H9 (cell line): ENCODE results near the gene TMEM87A. TPM values are rescaled to one million over a fixed set of nuclear protein-coding genes. Genes with fewer than 3 reads are reported as not detected.
A peak's percentile ranks its signal among the peaks of the same experiment; 100 is the strongest.

ENCODE experiments used
- DNase-seq: peaks from one replicate; pipeline ENCODE4 v3.0.0-alpha.2; 2017
- H2AFZ ChIP-seq: one replicate; pipeline ENCODE4 v1.6.1; 2013; ENCODE audit warnings: mild to moderate bottlenecking, low read length, control low read depth, moderate library complexity
- H2AK5ac ChIP-seq: 2 replicates; pipeline ENCODE4 v1.6.1; 2013; ENCODE audit warnings: low read length, control low read depth, mixed read lengths; ENCODE audit not compliant: insufficient read length
- H2BK120ac ChIP-seq: one replicate; pipeline ENCODE4 v1.6.1; 2013; ENCODE audit warnings: low read depth, mild to moderate bottlenecking, low read length, control low read depth, inconsistent platforms; ENCODE audit not compliant: poor library complexity, severe bottlenecking
- H2BK12ac ChIP-seq: 2 replicates; pipeline ENCODE4 v1.6.1; 2013; ENCODE audit warnings: low read length, control low read depth, mixed read lengths, low read depth; ENCODE audit not compliant: insufficient read length
- H2BK15ac ChIP-seq: 2 replicates; pipeline ENCODE4 v1.6.1; 2013; ENCODE audit warnings: low read depth, low read length, control low read depth
- H2BK20ac ChIP-seq: one replicate; pipeline ENCODE4 v1.6.1; 2013; ENCODE audit warnings: low read depth, mild to moderate bottlenecking, low read length, control low read depth, inconsistent platforms; ENCODE audit not compliant: poor library complexity, severe bottlenecking
- H2BK5ac ChIP-seq: 2 replicates; pipeline ENCODE4 v1.6.1; 2013; ENCODE audit warnings: low read length, control low read depth, mixed read lengths; ENCODE audit not compliant: insufficient read length
- H3K14ac ChIP-seq: 2 replicates; pipeline ENCODE4 v1.6.1; 2013; ENCODE audit warnings: low read length, control low read depth; ENCODE audit not compliant: insufficient read depth
- H3K18ac ChIP-seq: 2 replicates; pipeline ENCODE4 v1.6.1; 2013; ENCODE audit warnings: low read depth, mild to moderate bottlenecking, mixed read lengths, low read length, control low read depth; ENCODE audit not compliant: insufficient read length
- H3K23ac ChIP-seq: 2 replicates; pipeline ENCODE4 v1.6.1; 2013; ENCODE audit warnings: low read length, control low read depth, mixed read lengths, low read depth; ENCODE audit not compliant: insufficient read length
- H3K23me2 ChIP-seq: 2 replicates; pipeline ENCODE4 v1.6.1; 2013; ENCODE audit warnings: low read depth, mild to moderate bottlenecking, mixed read lengths, low read length, control low read depth; ENCODE audit not compliant: insufficient read length, poor library complexity, severe bottlenecking
- H3K27ac ChIP-seq: 2 replicates; pipeline ENCODE4 v1.5.1; 2013; ENCODE audit warnings: low read length, control low read depth, mixed read lengths, low read depth; ENCODE audit not compliant: insufficient read length
- H3K27me3 ChIP-seq: 2 replicates; pipeline ENCODE4 v1.6.1; 2013; ENCODE audit warnings: low read length, control low read depth, inconsistent platforms; ENCODE audit not compliant: insufficient read depth
- H3K4ac ChIP-seq: 2 replicates; pipeline ENCODE4 v1.6.1; 2013; ENCODE audit warnings: low read depth, mild to moderate bottlenecking, control low read depth, inconsistent platforms, low read length, moderate library complexity
- H3K4me1 ChIP-seq: 2 replicates; pipeline ENCODE4 v1.6.1; 2013; ENCODE audit warnings: low read length, control low read depth, inconsistent platforms; ENCODE audit not compliant: insufficient read depth
- H3K4me2 ChIP-seq: 2 replicates; pipeline ENCODE4 v1.6.1; 2013; ENCODE audit warnings: low read length, control low read depth, mixed read lengths; ENCODE audit not compliant: insufficient read length, insufficient read depth
- H3K56ac ChIP-seq: 2 replicates; pipeline ENCODE4 v1.6.1; 2013; ENCODE audit warnings: low read depth, mild to moderate bottlenecking, mixed read lengths, low read length, control low read depth; ENCODE audit not compliant: insufficient read length
- H3K79me1 ChIP-seq: 2 replicates; pipeline ENCODE4 v1.6.1; 2013; ENCODE audit warnings: low read depth, mild to moderate bottlenecking, moderate library complexity, low read length, control low read depth, inconsistent platforms; ENCODE audit not compliant: insufficient read depth, poor library complexity, severe bottlenecking
- H3K79me2 ChIP-seq: 2 replicates; pipeline ENCODE4 v1.6.1; 2013; ENCODE audit warnings: low read length, control low read depth, inconsistent platforms; ENCODE audit not compliant: insufficient read depth
- H3K9ac ChIP-seq: 2 replicates; pipeline ENCODE4 v1.6.1; 2013; ENCODE audit warnings: low read length, control low read depth, mixed read lengths; ENCODE audit not compliant: insufficient read length; ENCODE audit errors: extremely low read depth
- H3K9me3 ChIP-seq: one replicate; pipeline ENCODE4 v1.6.1; 2013; ENCODE audit warnings: low read depth, low read length, inconsistent platforms; ENCODE audit not compliant: control insufficient read depth
- H3T11ph ChIP-seq: one replicate; pipeline ENCODE4 v1.6.1; 2013; ENCODE audit warnings: mild to moderate bottlenecking, low read length, control low read depth, inconsistent platforms
- H4K20me1 ChIP-seq: one replicate; pipeline ENCODE4 v1.6.1; 2013; ENCODE audit not compliant: control insufficient read depth, insufficient read length, insufficient read depth
- H4K5ac ChIP-seq: 2 replicates; pipeline ENCODE4 v1.6.1; 2013; ENCODE audit warnings: low read depth, mild to moderate bottlenecking, mixed read lengths, low read length, control low read depth; ENCODE audit not compliant: insufficient read length
- H4K8ac ChIP-seq: replicated peaks from 2 replicates; pipeline ENCODE4 v1.6.1; 2013; ENCODE audit warnings: low read length, control low read depth, mixed read lengths, low read depth; ENCODE audit not compliant: insufficient read length
- H4K91ac ChIP-seq: 2 replicates; pipeline ENCODE4 v1.6.1; 2013; ENCODE audit warnings: low read depth, mild to moderate bottlenecking, moderate library complexity, mixed read lengths, low read length, control low read depth; ENCODE audit not compliant: insufficient read length
- H3K27ac Mint-ChIP-seq, 3 experiments: 2 replicates in 2 of 3; 3 replicates in 1 of 3; pipeline ENCODE4 v1.8.0; 2020 to 2021; ENCODE audit warnings: mixed read lengths in 3 of 3, mild to moderate bottlenecking in 1 of 3, moderate library complexity in 1 of 3
- H3K27me3 Mint-ChIP-seq: 2 replicates; pipeline ENCODE4 v1.8.0; 2021; ENCODE audit warnings: low read depth, mild to moderate bottlenecking, moderate library complexity, mixed read lengths
- H3K36me3 Mint-ChIP-seq, 3 experiments: 2 replicates in 2 of 3; 3 replicates in 1 of 3; pipeline ENCODE4 v1.8.0; 2020 to 2021; ENCODE audit warnings: low read depth in 3 of 3, mixed read lengths in 3 of 3; ENCODE audit not compliant: insufficient read depth in 1 of 3
- H3K4me1 Mint-ChIP-seq, 2 experiments: 2 replicates each; pipeline ENCODE4 v1.8.0; 2020; ENCODE audit warnings: mixed read lengths in 2 of 2
- H3K4me3 Mint-ChIP-seq, 2 experiments: 2 replicates in 1 of 2; 3 replicates in 1 of 2; pipeline ENCODE4 v1.8.0; 2020 to 2021; ENCODE audit warnings: mild to moderate bottlenecking in 2 of 2, mixed read lengths in 2 of 2, moderate library complexity in 1 of 2
- H3K9me3 Mint-ChIP-seq, 2 experiments: 2 replicates in 1 of 2; 3 replicates in 1 of 2; pipeline ENCODE4 v1.8.0; 2020; ENCODE audit warnings: mild to moderate bottlenecking in 2 of 2, mixed read lengths in 2 of 2, moderate library complexity in 1 of 2
- CTCF ChIP-seq: fragments of 200-600 bp; sonication (generic); conservative IDR thresholded peaks from 3 replicates; pipeline ENCODE4 v1.8.0; 2021; ENCODE audit warnings: antibody characterized with exemption, mild to moderate bottlenecking
- WGBS: extraction: QIAGEN DNeasy Blood & Tissue Kit; methylation state at CpG from one replicate; pipeline ENCODE4 v1.1.7; 2013; ENCODE audit warnings: missing lambda C conversion rate, low lambda C conversion rate, mixed read lengths; ENCODE audit not compliant: insufficient read length; ENCODE audit errors: extremely low coverage; 5-methylcytosine and 5-hydroxymethylcytosine counted together
- total RNA-seq: library from RNA; stranded (reverse); gene quantifications from 2 replicates; pipeline ENCODE4 v1.2.1, GENCODE V29; 2021

TMEM87A gene
- total RNA-seq, 1 experiment from 2014 or later, result 46.7 TPM

DNA sequence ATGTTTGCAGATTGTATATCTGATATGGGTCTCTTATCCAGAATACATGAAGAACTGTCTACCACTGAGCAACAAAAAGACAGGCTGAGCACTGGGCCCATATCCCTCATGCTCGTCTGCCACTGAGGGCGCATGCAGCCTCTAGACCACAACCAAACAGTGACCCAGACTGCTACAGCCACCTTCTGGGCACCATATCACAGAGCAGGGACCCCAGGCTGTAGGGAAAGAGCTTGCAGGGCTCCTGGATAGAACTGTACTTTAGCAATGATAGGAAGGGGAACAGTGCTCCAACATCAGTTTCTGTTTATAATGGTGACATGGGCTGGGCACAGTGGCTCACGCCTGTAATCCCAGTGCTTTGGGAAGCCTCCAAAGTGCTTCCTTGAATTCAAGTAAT lies 40.2 kb upstream of the TMEM87A start:
- H4K5ac ChIP-seq, result no peak overlapping the region
- no peak overlapping the region for H4K91ac ChIP-seq
- H3K4me3 Mint-ChIP-seq, result no peak overlapping the region
- H2BK20ac ChIP-seq, result no peak overlapping the region
- no peaks in the 10 kb centered on the region for H3K9me3 ChIP-seq
- no peaks in the 10 kb centered on the region for H3K27me3 Mint-ChIP-seq
- no peak overlapping the region for H3K4ac ChIP-seq
- no CpG with 5 or more reads among the region's 3 CpGs for WGBS
- H4K20me1 ChIP-seq, result no peaks in the 10 kb centered on the region
- H4K8ac ChIP-seq, result no peak overlapping the region
- peak; percentile 34; the same call in 2 of the 3 replicates for TF ChIP-seq CTCF
- H3T11ph ChIP-seq, result no peak overlapping the region
- no peak overlapping the region for H3K14ac ChIP-seq
- no peak overlapping the region for H2BK5ac ChIP-seq
- H3K4me1 ChIP-seq, result no peaks in the 10 kb centered on the region
- H2BK12ac ChIP-seq, result no peak overlapping the region
- H3K27ac Mint-ChIP-seq, result peak overlapping the region in 1 of 3 experiments; percentile 17; a peak in 2 of 7 replicates
- no peak overlapping the region for H3K23ac ChIP-seq
- H3K9me3 Mint-ChIP-seq, result no peaks in the 10 kb centered on the region
- H3K4me1 Mint-ChIP-seq, result peaks cover 0 to 2% of the 10 kb centered on the region in 2 experiments; a peak in 1 of 4 replicates
- H3K36me3 Mint-ChIP-seq, result peaks cover 0 to 14% (median 0%) of the 10 kb centered on the region in 3 experiments; a peak in 1 of 7 replicates
- no peak overlapping the region for H3K4me2 ChIP-seq
- H3K23me2 ChIP-seq, result no peaks in the 10 kb centered on the region
- no peak overlapping the region for H2BK15ac ChIP-seq
- H3K79me2 ChIP-seq, result no peaks in the 10 kb centered on the region
- H2AFZ ChIP-seq, result no peak overlapping the region
- no peak overlapping the region for H2BK120ac ChIP-seq
- H2AK5ac ChIP-seq, result no peak overlapping the region
- no peak overlapping the region for H3K18ac ChIP-seq
- H3K9ac ChIP-seq, result no peak overlapping the region
- H3K79me1 ChIP-seq, result no peaks in the 10 kb centered on the region
- no peak overlapping the region for H3K27ac ChIP-seq
- H3K56ac ChIP-seq, result no peak overlapping the region
- no peaks in the 10 kb centered on the region for H3K27me3 ChIP-seq
- peak; percentile 33 for DNase-seq
